GM18861 (cell line): ENCODE measurements around the gene PRRG2.
"Not testable (repeated sequence)": the region's sequence is repeated elsewhere in the genome, so short reads cannot be mapped to it uniquely, and the experiment has no call there.

ENCODE experiments used
- ATAC-seq: cut with Tn5 transposase; IDR thresholded peaks from one replicate; pipeline ENCODE4 v1.9.1; 2021; ENCODE audit not compliant: unreplicated experiment

PRRG2 gene

DNA sequence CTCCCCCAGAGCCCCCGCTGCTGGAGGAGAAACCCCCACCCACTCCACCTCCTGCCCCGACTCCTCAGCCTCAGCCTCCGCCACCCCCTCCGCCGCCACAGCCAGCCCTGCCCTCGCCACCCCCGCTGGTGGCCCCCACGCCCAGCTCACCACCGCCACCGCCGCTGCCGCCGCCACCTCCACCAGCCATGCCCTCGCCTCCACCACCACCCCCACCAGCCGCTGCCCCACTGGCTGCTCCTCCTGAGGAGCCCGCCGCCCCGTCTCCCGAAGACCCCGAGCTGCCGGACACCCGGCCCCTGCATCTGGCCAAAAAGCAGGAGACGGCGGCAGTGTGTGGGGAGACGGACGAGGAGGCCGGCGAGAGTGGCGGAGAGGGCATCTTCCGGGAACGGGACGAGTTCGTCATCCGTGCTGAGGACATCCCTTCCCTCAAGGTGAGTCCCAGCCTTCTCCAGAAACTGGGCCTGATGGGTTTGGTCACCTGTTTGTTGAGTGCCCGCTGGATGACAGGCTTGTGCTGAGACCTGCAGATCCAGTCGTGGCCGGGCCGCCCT, 20.4 kb downstream of the PRRG2 start:
- ATAC-seq, result no peak

DNA sequence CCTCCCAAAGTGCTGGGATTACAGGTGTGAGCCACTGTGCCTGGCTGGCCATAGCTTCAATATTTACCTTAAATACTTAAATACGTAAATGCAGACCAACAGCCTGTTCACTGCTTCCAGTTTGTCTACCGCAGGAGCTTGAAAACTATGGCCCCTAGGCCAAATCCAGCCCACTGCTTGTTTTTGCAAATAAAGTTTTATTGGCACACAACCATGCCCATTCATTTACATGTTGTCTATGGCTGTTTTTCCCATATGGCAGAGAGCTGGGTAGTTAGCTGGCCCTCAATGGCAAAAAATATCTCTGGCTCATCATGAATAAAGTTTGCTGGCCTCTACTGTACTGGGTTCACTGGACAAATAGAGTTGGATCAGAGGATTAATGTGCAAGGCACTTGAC, 21.7 kb downstream of the PRRG2 start:
- no peak for ATAC-seq

DNA sequence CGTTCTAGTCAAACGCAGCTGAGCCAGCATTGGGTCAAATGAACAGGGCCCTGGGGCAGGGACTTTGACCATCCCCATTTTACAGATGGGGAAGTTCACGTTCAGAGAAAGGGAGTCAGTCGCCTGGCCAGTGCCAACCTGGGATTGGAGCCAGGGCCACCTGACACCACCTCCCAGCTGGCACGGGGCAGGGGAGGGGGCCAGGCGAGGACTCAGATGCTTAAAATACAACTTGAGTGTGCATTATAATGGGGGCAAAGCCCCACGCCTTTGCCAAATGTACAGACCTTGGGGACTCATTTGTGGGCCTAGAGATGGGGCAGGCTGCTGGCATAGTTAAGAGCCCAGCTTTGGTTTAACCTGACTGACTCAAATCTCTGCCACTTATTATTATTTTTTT, 24.5 kb downstream of the PRRG2 start:
- no peak for ATAC-seq

DNA sequence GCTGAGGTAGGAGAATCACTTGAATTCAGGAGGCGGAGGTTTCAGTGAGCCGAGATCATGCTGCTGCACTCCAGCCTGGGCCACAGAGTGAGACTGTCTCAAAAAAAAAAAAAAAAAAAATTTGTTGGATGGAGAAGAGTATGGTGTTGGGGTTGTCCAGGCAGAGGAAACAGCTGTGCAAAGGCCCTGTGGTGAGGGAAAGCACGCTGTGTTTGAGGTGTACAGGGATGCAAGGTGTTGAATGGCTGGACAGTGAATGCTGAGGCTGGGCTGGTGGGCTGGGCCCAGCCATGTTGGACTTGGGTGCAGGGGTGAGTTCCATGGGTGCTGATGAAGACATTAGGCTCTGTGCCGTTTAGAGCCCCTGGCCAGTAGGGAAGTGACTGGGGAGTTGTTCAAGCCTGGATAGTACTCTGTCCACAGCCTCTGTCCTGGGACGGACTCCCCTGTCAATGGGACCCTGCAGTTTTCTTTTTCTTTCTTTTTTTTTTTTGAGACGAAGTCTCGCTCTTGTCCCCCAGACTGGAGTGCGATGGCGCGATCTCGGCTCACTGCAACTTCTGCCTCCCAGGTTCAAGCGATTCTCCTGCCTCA, 28.5 kb downstream of the PRRG2 start:
- ATAC-seq, result no peak

DNA sequence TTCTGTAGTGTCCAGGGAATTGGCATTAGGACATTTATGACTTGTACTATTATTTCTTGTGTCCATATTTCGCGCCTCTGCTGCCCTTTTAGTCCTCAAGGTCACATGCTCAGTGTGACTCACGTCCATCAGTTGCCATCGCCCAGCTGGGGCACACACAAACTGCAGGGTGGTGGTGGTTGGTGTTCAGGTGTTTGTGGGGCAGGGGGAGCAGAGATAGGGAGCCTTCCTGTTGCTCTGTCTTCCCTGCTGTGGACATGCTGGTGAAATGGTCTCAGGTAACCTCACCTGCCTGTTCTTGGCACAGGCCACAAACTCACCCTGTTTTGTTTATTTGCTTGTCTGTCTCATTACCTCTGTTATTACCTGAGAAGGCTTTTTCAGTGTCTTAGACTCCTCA, 32.3 kb downstream of the PRRG2 start:
- ATAC-seq, result no peak

DNA sequence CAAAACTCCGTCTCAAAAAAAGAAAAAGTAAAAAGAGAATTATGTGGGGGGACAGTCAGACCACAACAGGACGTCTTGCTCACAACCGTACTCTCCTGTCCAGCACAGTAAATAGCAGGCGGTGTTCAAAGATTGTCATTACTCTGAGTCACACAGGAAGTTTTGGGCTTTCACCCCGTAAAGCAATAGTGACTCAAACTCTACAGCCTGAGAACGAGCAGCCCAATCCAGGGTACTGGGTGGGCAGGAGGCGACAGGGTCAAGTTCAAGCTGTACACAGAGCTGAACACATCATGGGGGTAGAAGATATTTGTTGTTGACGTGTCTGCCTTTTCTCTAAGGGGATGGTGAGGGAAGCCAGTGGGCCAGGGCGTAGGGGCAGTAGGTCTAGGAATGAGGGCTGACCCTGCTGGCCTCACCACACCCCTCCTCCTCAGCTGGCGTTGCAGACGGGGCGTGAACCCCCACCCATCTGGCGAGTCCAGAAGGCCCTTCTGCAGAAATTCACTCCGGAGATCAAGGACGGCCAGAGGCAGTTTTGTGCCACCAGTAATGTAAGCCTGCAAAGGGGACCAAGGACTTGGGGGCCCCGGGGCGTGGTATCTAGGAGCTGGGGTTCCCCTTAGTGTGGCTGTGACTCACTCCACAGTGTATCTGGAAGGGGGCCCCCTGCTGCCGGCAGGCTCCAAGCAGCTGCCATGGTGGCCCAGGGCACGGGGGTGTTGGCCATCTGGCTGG, 33.1 kb downstream of the PRRG2 start:
- ATAC-seq, result no peak

DNA sequence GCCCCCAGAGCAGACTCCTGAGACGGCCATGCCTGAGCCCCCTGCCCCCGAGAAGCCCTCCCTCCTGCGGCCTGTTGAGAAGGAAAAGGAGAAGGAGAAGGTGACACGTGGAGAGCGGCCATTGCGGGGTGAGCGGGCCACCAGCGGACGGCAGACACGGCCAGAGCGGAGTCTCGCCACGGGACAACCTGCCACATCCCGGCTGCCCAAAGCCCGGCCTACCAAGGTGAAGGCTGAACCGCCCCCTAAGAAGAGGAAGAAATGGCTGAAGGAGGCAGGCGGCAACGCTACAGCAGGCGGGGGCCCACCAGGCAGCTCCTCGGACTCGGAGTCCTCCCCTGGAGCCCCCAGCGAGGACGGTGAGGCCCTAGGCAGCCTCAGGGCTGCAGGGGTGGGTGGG, 34.7 kb downstream of the PRRG2 start:
- ATAC-seq, result no peak

DNA sequence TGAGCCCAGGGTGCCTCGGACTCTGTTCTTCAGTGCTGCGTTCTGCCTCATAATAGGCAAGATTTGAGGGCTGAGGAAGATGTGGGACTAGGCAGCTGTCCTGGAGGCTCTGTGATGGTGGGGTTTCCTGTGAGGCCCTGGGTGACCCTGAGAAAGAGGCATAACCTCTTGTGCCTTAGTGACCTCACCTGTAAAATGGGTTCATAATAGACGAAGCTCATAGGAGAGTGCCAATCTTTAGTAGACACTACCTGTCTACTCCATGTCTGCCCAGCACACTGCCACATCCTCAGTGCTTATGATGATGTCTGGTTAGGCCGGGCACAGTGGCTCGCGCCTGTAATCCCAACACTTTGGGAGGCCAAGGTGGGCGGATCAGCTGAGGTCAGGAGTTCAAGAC, 35.4 kb downstream of the PRRG2 start:
- no peak for ATAC-seq

DNA sequence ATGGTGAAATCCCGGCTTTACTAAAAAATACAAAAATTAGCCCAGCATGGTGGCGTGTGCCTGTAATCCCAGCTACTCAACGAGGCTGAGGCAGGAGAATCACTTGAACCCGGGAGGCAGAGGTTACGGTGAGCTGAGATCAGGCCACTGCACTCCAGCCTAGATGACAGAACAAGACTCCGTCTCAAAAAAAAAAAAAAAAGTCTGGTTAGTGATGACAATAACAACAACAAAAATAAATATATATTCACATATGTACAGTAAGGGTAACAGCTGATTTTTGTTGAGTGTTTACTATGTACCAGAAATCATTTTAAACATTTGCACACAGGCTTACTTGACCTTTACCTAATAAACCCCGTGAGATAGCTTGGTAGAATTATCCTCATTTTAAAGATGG, 35.8 kb downstream of the PRRG2 start:
- ATAC-seq, result no peak

DNA sequence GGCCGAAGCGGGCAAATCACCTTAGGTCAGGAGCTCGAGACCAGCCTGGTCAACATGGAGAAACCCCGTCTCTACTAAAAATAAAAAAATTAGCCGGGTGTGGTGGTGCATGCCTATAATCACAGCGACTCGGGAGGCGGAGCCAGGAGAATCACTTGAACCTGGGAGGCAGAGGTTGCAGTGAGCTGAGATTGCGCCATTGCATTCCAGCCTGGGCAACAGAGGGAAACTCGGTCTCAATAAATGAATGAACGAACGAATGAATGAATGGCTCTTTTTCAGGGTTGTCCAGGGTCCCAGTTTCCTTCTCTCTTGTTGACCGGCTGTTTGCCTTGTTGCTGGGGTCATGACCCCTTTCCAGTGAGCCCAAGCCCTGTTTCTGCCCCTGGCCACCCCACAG, 36.7 kb downstream of the PRRG2 start:
- not testable (repeated sequence) for ATAC-seq

DNA sequence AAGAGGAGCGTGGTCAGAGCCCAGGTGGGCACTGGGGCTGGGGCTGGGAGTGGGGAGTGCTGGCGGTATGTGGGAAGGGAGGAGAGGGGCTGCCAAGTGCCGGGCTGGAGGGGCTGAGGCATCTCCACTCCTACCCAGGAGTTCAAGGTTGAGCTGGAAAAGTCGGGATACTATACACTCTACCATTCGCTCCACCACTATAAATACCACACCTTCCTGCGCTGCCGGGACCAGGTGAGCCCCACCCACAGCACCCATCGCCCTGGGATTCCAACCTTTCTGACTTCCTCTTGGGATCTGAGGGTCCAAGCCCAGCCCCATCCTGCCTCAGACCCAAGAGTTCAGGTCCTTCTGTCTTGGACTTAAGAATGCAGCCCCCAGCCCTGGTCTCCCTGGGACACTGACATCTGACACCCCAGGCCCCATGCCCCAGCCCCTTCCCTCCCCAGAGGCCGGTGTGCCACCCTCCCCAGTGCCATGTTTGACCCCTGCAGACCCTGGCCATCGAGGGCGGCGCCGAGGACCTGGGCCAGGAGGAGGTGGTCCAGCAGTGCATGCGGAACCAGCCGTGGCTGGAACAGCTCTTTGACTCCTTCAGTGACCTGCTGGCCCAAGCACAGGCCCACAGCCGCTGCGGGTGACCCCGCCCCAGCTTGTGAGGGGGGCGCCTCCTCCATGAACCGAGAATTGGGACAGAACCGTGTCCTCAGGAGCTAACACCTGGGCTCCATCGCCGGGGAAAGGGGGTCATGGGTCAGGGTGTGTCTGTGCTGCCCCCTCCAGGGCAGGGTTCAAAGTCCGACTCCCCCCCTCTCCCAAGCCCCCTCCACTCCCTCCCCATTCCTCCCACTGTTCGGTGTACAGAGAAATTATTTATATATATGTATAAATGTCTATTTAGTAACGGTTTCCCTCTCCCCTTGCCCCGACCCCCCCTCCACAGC, 44.1 kb downstream of the PRRG2 start:
- no peak for ATAC-seq

DNA sequence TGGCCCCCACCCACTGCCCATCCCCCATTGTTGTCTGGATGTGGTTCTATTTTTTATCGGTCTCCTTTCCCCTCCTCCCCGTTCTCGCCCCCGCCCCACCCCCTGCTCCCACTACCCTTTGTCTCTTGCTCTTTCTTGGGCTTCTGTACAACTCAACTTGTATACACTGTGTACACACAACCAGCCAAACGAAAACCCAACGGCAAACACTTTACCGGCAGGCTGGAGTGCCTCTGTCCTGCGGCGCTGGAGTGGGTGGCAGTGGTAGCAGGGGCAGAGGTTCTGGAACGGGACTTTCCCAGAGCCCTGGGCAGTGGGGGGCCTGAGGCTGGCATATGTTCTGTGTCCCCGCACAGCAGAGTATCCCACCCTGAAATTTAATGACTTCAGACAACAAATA, 45.1 kb downstream of the PRRG2 start:
- ATAC-seq, result no peak

DNA sequence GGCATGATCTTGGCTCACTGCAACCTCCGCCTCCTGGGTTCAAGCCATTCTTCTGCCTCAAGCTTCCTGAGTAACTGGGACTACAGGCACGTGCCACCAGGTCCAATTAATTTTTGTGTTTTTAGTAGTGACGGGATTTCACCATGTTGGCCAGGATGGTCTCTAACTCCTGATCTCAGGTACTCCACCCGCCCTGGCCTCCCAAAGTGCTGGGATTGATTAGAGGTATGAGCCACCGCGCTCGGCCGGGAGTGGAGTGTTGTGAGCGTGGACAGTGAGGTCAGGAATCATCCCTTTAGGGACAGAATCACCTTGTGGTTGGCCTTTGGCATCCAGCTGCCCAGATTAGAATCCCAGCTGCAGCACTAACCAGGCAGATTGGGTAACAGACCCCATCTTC, 48.5 kb downstream of the PRRG2 start:
- ATAC-seq, result no peak

DNA sequence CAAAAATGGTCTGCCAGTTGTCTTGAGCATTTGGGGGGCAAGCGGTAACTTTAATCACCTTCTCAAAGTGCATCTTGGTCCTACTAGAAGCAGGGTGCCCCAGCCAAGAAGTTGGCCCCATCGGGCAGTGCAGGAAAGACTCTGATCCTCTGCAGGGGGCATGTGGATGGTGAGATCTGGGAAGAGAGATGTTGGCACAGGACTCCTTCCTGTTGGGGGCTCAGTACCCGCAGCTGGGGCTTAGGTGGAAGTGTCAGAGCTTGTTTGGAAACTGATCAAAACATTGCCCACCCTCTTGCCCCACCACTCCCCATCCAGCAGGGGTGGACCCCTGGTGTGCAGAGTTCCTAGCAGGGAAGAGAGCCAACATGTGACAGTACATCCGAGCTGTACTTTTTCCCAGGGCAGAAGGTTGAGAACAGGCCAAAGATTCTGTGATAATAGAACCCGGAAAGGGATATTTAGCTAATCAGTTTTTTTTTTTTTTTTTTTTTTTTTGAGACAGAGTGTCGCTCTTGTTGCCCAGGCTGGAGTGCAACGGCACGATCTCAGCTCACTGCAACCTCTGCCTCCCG, 50.0 kb downstream of the PRRG2 start:
- no peak for ATAC-seq

DNA sequence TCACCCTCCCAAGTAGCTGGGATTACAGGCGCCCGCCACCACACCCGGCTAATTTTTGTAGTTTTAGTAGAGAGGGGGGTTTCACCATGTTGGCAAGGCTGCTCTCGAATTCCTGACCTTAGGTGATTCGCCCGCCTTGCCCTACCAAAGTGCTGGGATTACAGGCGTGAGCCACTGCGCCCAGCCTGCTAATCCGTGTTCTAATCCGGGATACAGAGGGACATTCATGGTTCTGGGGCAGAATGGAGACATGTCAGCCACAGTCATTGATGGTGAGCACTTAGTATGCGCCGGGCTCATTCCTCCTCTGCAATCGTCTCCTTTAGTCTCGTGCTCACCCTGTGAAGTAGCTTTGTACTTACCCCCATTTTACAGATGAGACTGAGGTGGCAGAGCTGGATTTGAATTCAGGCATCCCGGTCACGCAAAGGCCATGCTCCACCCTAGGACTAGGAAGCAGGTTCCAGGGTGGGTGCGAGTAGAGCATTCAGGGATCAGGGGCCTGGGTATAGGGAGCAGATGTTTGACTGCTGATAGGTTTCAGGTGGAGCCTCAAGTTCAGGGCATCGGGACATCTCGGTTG, 50.6 kb downstream of the PRRG2 start:
- ATAC-seq, result no peak

DNA sequence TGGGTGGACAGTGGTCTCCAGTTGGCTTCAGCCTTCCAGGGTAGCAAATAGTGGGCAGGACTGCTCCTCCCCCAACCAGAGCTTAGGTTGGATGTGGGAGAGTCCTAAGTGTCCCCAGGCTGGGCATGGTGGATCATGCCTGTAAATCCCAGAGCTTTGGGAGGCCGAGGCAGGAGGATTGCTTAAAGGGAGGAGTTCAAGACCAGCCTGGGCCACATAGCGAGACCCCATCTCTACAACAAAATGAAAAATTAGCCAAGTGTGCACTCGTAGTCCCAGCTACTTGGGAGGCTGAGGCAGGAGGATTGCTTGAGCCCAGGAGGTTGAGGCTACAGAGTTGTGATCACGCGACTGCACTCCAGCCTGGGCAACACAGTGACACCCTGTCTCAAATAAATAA, 51.5 kb downstream of the PRRG2 start:
- ATAC-seq, result no peak

DNA sequence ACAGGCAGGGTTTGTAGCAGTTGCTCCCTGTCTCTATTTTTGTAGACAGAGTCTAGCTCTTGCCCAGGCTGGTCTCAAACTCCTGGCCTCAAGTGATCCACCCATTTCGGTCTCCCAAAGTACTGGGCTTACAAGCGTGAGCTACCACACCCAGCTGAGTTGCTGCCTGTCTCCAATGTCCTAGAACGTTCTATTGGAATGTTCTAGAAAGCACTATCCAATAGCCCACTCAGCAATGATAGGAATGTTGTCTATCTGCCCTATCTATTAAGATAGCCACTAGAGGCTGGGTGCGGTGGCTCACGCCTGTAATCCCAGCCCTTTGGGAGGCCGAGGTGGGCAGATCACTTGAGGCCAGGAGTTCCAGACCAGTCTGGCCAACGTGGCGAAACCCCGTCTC, 52.2 kb downstream of the PRRG2 start:
- ATAC-seq, result not testable (repeated sequence)

DNA sequence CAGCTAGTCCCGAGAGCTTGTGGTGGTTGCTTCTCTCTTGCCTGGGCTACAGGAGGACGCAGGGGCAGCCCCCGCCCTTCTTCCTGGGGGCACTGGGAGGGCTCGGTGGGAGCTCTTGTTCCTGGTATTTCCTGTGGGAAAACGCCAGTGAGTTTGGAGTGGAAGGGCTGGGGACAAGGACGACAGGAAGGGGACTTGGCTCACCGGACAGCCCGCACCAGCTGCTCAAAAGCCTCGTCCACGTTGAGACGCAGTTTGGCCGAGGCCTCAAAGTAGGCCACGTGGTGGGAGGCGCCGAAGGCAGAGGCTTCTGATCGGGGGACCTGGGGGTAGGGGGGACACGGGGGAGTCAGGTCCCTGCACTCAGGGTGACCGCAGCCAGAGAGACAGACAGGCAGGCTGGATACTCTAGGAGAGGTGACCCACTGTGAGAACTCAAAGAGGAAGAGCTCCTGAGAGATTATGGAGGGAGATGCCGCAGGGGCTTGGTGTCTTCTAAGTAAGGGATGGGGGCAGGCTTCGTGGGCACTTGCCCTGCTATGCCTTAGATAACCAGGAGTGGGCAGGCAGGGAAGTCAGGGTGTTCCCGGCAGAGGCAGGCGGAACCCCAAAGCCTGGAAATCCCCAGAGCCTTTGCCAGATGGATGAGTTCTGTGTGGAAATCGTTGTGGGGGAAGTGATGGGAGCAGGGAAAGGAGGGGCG, 54.6 kb downstream of the PRRG2 start:
- ATAC-seq, result no peak

DNA sequence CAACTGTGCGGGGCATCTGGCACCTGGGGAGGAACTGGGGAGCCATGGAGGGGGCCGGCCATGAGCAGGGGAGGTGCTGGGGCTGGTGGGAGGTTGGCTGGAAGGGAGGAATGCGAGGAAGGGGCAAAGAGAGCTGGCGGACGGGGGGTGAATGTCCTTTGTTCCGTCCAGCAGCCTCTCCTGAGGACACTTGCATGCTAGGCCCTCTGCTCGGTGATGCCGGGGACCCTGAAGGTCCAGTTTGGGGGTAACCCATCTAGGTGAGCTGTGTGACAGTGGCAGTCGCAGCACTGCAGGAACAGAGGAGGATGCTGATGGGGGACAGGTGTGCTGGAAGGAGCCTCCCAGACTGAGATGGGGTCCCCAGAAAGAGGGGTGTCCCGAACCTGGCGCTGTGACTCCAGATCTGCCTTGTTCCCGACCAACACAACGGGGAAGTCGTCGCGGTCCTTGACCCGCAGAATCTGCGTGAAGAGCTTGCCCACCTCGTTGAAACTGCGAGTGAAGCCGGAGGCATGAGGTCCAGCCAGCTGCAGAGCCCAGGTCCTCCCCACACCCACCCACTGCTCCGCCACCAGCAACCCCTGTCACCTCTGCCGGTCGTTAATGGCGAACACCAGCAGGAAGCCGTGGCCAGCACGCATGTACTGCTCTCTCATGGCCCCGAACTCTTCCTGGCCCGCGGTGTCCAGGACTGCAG, 55.3 kb downstream of the PRRG2 start:
- ATAC-seq, result no peak
